Measurements from ENCODE around the gene LIN7B.

DNA sequence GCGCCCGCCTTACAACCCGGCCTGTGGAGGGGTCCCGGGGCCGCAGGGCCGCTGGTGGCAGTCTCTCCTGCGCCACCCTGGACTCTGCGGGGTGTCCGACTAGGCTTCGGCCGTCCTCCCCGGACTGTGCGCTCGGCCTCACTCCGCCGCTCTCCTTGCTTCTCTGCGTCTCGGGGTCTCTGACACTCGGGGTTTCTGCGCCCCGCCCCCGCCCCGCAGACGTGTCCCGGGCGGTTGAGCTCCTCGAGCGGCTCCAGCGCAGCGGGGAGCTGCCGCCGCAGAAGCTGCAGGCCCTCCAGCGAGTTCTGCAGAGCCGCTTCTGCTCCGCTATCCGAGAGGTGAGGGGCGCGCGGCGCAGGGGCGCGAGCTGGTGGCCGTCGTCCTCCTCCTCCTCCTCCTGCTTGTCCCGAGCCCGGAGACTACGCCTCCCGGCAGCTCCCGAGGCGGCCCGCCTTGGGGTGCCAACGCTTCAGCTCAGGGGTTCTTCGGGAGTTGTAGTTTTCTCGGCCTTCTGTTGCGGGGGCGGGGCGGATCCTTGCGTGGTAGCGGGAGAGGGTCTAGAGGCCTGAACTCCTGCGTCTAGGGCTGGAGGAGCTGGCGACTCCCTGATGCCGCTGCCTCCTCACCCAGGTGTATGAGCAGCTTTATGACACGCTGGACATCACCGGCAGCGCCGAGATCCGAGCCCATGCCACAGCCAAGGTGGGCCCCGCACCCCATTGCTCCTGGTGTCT lies 627 bp downstream of the LIN7B start:
- TF ChIP-seq, protein P1, sequence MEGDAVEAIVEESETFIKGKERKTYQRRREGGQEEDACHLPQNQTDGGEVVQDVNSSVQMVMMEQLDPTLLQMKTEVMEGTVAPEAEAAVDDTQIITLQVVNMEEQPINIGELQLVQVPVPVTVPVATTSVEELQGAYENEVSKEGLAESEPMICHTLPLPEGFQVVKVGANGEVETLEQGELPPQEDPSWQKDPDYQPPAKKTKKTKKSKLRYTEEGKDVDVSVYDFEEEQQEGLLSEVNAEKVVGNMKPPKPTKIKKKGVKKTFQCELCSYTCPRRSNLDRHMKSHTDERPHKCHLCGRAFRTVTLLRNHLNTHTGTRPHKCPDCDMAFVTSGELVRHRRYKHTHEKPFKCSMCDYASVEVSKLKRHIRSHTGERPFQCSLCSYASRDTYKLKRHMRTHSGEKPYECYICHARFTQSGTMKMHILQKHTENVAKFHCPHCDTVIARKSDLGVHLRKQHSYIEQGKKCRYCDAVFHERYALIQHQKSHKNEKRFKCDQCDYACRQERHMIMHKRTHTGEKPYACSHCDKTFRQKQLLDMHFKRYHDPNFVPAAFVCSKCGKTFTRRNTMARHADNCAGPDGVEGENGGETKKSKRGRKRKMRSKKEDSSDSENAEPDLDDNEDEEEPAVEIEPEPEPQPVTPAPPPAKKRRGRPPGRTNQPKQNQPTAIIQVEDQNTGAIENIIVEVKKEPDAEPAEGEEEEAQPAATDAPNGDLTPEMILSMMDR (conservative IDR thresholded peaks at IDR 0.05 in 1 of 2, IDR thresholded peaks at IDR 0.05 in 1 of 2; ENCODE audit: low read depth in 1 of 2, low read length in 2 of 2), result no peak
- no peak for TF ChIP-seq EZH2 (IDR thresholded peaks at IDR 0.05; ENCODE audit: low read length, missing control alignments)
